Duodenal mucosa (tissue), 2 donors: Measurements from ENCODE around the gene BARHL1.
A peak's percentile ranks its signal among the peaks of the same experiment; 100 is the strongest.

Experiments used
- H3K27ac ChIP-seq: one replicate; pipeline ENCODE4 v1.7.0; 2013; ENCODE audit warnings: low read depth, low read length
- H3K27me3 ChIP-seq, 2 donors: one replicate each; pipeline ENCODE4 v1.7.0; 2013; ENCODE audit warnings: low read length in 2 of 2, control low read depth in 1 of 2; ENCODE audit not compliant: insufficient read depth in 2 of 2, control insufficient read depth in 1 of 2
- H3K36me3 ChIP-seq, 2 donors: one replicate each; pipeline ENCODE4 v1.7.0; 2013; ENCODE audit warnings: low read length in 2 of 2, control low read depth in 1 of 2; ENCODE audit not compliant: insufficient read depth in 2 of 2, control insufficient read depth in 1 of 2
- H3K4me1 ChIP-seq, 2 donors: one replicate each; pipeline ENCODE4 v1.7.0; 2013; ENCODE audit warnings: low read length in 2 of 2, control low read depth in 1 of 2; ENCODE audit not compliant: insufficient read depth in 2 of 2, control insufficient read depth in 1 of 2
- H3K4me3 ChIP-seq, 2 donors: one replicate each; pipeline ENCODE4 v1.7.0; 2013; ENCODE audit warnings: low read length in 2 of 2, low read depth in 1 of 2
- H3K9ac ChIP-seq, 2 donors: one replicate each; pipeline ENCODE4 v1.7.0; 2013; ENCODE audit warnings: low read length in 2 of 2, low read depth in 1 of 2
- H3K9me3 ChIP-seq, 2 donors: one replicate each; pipeline ENCODE4 v1.7.0; 2013; ENCODE audit warnings: low read length in 2 of 2, control low read depth in 1 of 2; ENCODE audit not compliant: control insufficient read depth in 1 of 2

The BARHL1 gene

GRCh38 chr9:132545578-132545977 is 36.8 kb upstream of the BARHL1 start:
- H3K9ac ChIP-seq, result no peak overlapping the region
- H3K27ac ChIP-seq, result no peak overlapping the region
- H3K36me3 ChIP-seq, result no peaks in the 10 kb centered on the region
- no peaks in the 10 kb centered on the region for H3K9me3 ChIP-seq
- H3K4me3 ChIP-seq, result no peak overlapping the region
- no peaks in the 10 kb centered on the region for H3K4me1 ChIP-seq
- H3K27me3 ChIP-seq, result peaks cover 9 to 11% of the 10 kb centered on the region in 2 donors

GRCh38 chr9:132546148-132547051 is 36.0 kb upstream of the BARHL1 start:
- no peak overlapping the region for H3K27ac ChIP-seq
- no peaks in the 10 kb centered on the region for H3K36me3 ChIP-seq
- no peaks in the 10 kb centered on the region for H3K9me3 ChIP-seq
- H3K9ac ChIP-seq, result no peak overlapping the region
- H3K4me3 ChIP-seq, result peak overlapping the region in 1 of 2 donors; percentile 3
- H3K27me3 ChIP-seq, result peaks cover 9 to 11% of the 10 kb centered on the region in 2 donors
- H3K4me1 ChIP-seq, result no peaks in the 10 kb centered on the region

GRCh38 chr9:132547052-132547431 is 35.4 kb upstream of the BARHL1 start:
- Histone ChIP-seq H3K9me3 (no peaks in the 10 kb centered on the region), H3K9ac (no peak overlapping the region), H3K4me1 (no peaks in the 10 kb centered on the region), H3K36me3 (no peaks in the 10 kb centered on the region), H3K27ac (no peak overlapping the region), H3K27me3 (peaks cover 9 to 11% of the 10 kb centered on the region in 2 donors), H3K4me3 (no peak overlapping the region)

- no peaks in the 10 kb centered on the region for H3K9me3 ChIP-seq
- no peak overlapping the region for H3K27ac ChIP-seq
- peaks cover 9 to 11% of the 10 kb centered on the region in 2 donors for H3K27me3 ChIP-seq
- H3K9ac ChIP-seq, result no peak overlapping the region
- no peaks in the 10 kb centered on the region for H3K36me3 ChIP-seq
- no peak overlapping the region for H3K4me3 ChIP-seq
- no peaks in the 10 kb centered on the region for H3K4me1 ChIP-seq
Observed at GRCh38 chr9:132547436-132547835, 35.0 kb upstream of the BARHL1 start.

- Histone ChIP-seq H3K27ac (no peak overlapping the region), H3K9ac (no peak overlapping the region), H3K4me3 (no peak overlapping the region), H3K27me3 (peaks cover 9 to 11% of the 10 kb centered on the region in 2 donors), H3K9me3 (no peaks in the 10 kb centered on the region), H3K36me3 (no peaks in the 10 kb centered on the region), H3K4me1 (no peaks in the 10 kb centered on the region)
Observed at GRCh38 chr9:132547976-132548730, 34.3 kb upstream of the BARHL1 start.

- Histone ChIP-seq H3K27me3 (peaks cover 9 to 11% of the 10 kb centered on the region in 2 donors), H3K27ac (no peak overlapping the region), H3K4me1 (no peaks in the 10 kb centered on the region), H3K9ac (no peak overlapping the region), H3K9me3 (no peaks in the 10 kb centered on the region), H3K4me3 (no peak overlapping the region), H3K36me3 (no peaks in the 10 kb centered on the region)
Observed at GRCh38 chr9:132548751-132549640, 33.4 kb upstream of the BARHL1 start.

- Histone ChIP-seq H3K9ac (no peak overlapping the region), H3K4me3 (no peak overlapping the region), H3K27ac (no peak overlapping the region), H3K36me3 (no peaks in the 10 kb centered on the region), H3K27me3 (peaks cover 3 to 6% of the 10 kb centered on the region in 2 donors), H3K9me3 (no peaks in the 10 kb centered on the region), H3K4me1 (no peaks in the 10 kb centered on the region)
Observed at GRCh38 chr9:132551556-132551955, 30.9 kb upstream of the BARHL1 start.

- Histone ChIP-seq H3K27ac (no peak overlapping the region), H3K9ac (no peak overlapping the region), H3K4me3 (no peak overlapping the region), H3K27me3 (peaks cover 0 to 1% of the 10 kb centered on the region in 2 donors), H3K4me1 (no peaks in the 10 kb centered on the region), H3K36me3 (no peaks in the 10 kb centered on the region), H3K9me3 (no peaks in the 10 kb centered on the region)
Observed at GRCh38 chr9:132552041-132552440, 30.4 kb upstream of the BARHL1 start.

GRCh38 chr9:132554755-132555154 is 27.7 kb upstream of the BARHL1 start:
- no peaks in the 10 kb centered on the region for H3K4me1 ChIP-seq
- no peak overlapping the region for H3K4me3 ChIP-seq
- H3K9ac ChIP-seq, result no peak overlapping the region
- no peaks in the 10 kb centered on the region for H3K27me3 ChIP-seq
- H3K9me3 ChIP-seq, result no peaks in the 10 kb centered on the region
- H3K27ac ChIP-seq, result no peak overlapping the region
- H3K36me3 ChIP-seq, result no peaks in the 10 kb centered on the region
